IMR-90 (cell line): ENCODE measurements around the gene GRAMD2B. TPM values are rescaled to one million over a fixed set of nuclear protein-coding genes. Genes with fewer than 3 reads are reported as not detected.

Experiments used
- ATAC-seq: fragments of 200-7000 bp; cut with Tn5 transposase; 2 replicates; pipeline ENCODE4 v1.9.1; 2020; ENCODE audit warnings: low read depth, mild to moderate bottlenecking, moderate library complexity
- BruUV-seq: library from RNA; stranded (reverse); fragments of 400-500 nt; replicated peaks from 2 replicates; lab custom pipeline; 2021; lab: Mats Ljungman, UMichigan
- CTCF ChIA-PET: fragments of 300-600 bp; formaldehyde crosslinking; extraction: SDS; loops from one replicate; lab custom pipeline; 2021; ENCODE audit warnings: antibody characterized with exemption; lab: Yijun Ruan, JAX
- POLR2A ChIA-PET: fragments of 300-600 bp; sonication (Branson Sonifier 250); formaldehyde crosslinking; loops from one replicate; lab custom pipeline; 2022; ENCODE audit warnings: antibody characterized with exemption; ENCODE audit not compliant: unreplicated experiment; lab: Charles Lee
- DNase-seq: peaks from one replicate; pipeline ENCODE4 v3.0.0; 2013
- H2AFZ ChIP-seq: replicated peaks from 2 replicates; pipeline ENCODE3; 2013; ENCODE audit warnings: low read length, mild to moderate bottlenecking; ENCODE audit not compliant: poor library complexity
- H2AK5ac ChIP-seq: 2 replicates; pipeline ENCODE4 v1.6.1; 2013; ENCODE audit warnings: low read depth, low read length, inconsistent platforms
- H2AK9ac ChIP-seq: replicated peaks from 2 replicates; pipeline ENCODE3; 2013; ENCODE audit warnings: mild to moderate bottlenecking, low read depth, low read length, moderate library complexity; ENCODE audit not compliant: poor library complexity
- H2BK120ac ChIP-seq: 2 replicates; pipeline ENCODE4 v1.6.1; 2013; ENCODE audit warnings: low read depth, low read length, inconsistent platforms
- H2BK15ac ChIP-seq: 3 replicates; pipeline ENCODE4 v1.6.1; 2013; ENCODE audit warnings: low read depth, low read length, inconsistent platforms
- H2BK20ac ChIP-seq: 2 replicates; pipeline ENCODE4 v1.6.1; 2013; ENCODE audit warnings: low read depth, mild to moderate bottlenecking, inconsistent platforms, low read length, moderate library complexity
- H2BK5ac ChIP-seq: 2 replicates; pipeline ENCODE4 v1.6.1; 2013; ENCODE audit warnings: mild to moderate bottlenecking, low read depth, low read length, inconsistent platforms; ENCODE audit not compliant: poor library complexity, severe bottlenecking
- H3K14ac ChIP-seq: replicated peaks from 2 replicates; pipeline ENCODE4 v1.6.1; 2013; ENCODE audit warnings: low read depth, low read length, inconsistent platforms
- H3K18ac ChIP-seq: 2 replicates; pipeline ENCODE4 v1.6.1; 2013; ENCODE audit warnings: low read depth, low read length, control low read depth
- H3K23ac ChIP-seq: 2 replicates; pipeline ENCODE4 v1.6.1; 2013; ENCODE audit warnings: low read depth, low read length, inconsistent platforms
- H3K27ac ChIP-seq: 2 replicates; pipeline ENCODE4 v1.5.1; 2013; ENCODE audit warnings: mild to moderate bottlenecking, control low read depth, low read length; ENCODE audit not compliant: insufficient read depth
- H3K27me3 ChIP-seq: 2 replicates; pipeline ENCODE4 v1.6.1; 2013; ENCODE audit warnings: low read length; ENCODE audit not compliant: control insufficient read depth, insufficient read depth
- H3K36me3 ChIP-seq: 2 replicates; pipeline ENCODE4 v1.6.1; 2013; ENCODE audit warnings: low read length, mixed read lengths; ENCODE audit not compliant: control insufficient read depth, insufficient read depth
- H3K4ac ChIP-seq: 2 replicates; pipeline ENCODE4 v1.6.1; 2013; ENCODE audit warnings: low read depth, low read length, inconsistent platforms
- H3K4me1 ChIP-seq: 2 replicates; pipeline ENCODE4 v1.6.1; 2013; ENCODE audit warnings: low read length, mixed read lengths; ENCODE audit not compliant: control insufficient read depth, insufficient read depth
- H3K4me2 ChIP-seq: 2 replicates; pipeline ENCODE4 v1.6.1; 2013; ENCODE audit warnings: low read depth, mild to moderate bottlenecking, control low read depth, low read length, moderate library complexity
- H3K4me3 ChIP-seq: 2 replicates; pipeline ENCODE4 v1.5.1; 2013; ENCODE audit warnings: low read depth, mild to moderate bottlenecking, control low read depth, low read length, moderate library complexity; ENCODE audit not compliant: insufficient read depth
- H3K56ac ChIP-seq: 2 replicates; pipeline ENCODE4 v1.6.1; 2013; ENCODE audit warnings: low read length, inconsistent platforms; ENCODE audit not compliant: insufficient read depth; ENCODE audit errors: extremely low read depth
- H3K79me1 ChIP-seq, 2 experiments: 2 replicates each; pipeline ENCODE4 v1.6.1; 2013; ENCODE audit warnings: low read length in 2 of 2, inconsistent platforms in 1 of 2, low read depth in 1 of 2
- H3K9ac ChIP-seq: 2 replicates; pipeline ENCODE4 v1.6.1; 2013; ENCODE audit warnings: low read depth, low read length, control low read depth
- H3K9me1 ChIP-seq: 2 replicates; pipeline ENCODE4 v1.6.1; 2013; ENCODE audit warnings: low read length, inconsistent platforms; ENCODE audit not compliant: insufficient read depth
- H3K9me3 ChIP-seq: 2 replicates; pipeline ENCODE4 v1.6.1; 2013; ENCODE audit warnings: low read length; ENCODE audit not compliant: control insufficient read depth, insufficient read depth
- H4K20me1 ChIP-seq: 2 replicates; pipeline ENCODE4 v1.6.1; 2013; ENCODE audit warnings: low read length, inconsistent platforms; ENCODE audit not compliant: insufficient read depth
- H4K5ac ChIP-seq: 2 replicates; pipeline ENCODE4 v1.6.1; 2013; ENCODE audit warnings: mild to moderate bottlenecking, low read depth, low read length, control low read depth
- H4K8ac ChIP-seq, 2 experiments: 2 replicates each; pipeline ENCODE4 v1.6.1; 2013; ENCODE audit warnings: low read depth in 2 of 2, low read length in 2 of 2, control low read depth in 1 of 2, inconsistent platforms in 1 of 2
- H4K91ac ChIP-seq: 2 replicates; pipeline ENCODE4 v1.6.1; 2013; ENCODE audit warnings: low read depth, low read length, inconsistent platforms; ENCODE audit not compliant: insufficient read depth
- CEBPB ChIP-seq: IDR thresholded peaks from 2 replicates; pipeline ENCODE4 v1.6.1; 2012; ENCODE audit warnings: low read depth, low read length, improper control_type of control experiment
- CHD1 ChIP-seq: IDR thresholded peaks from 2 replicates; pipeline ENCODE4 v1.6.1; 2012; ENCODE audit warnings: low read depth, low read length, improper control_type of control experiment
- CTCF ChIP-seq: conservative IDR thresholded peaks from 2 replicates; pipeline ENCODE4 v1.5.1; 2012; ENCODE audit warnings: mild to moderate bottlenecking, low read depth, low read length, improper control_type of control experiment
- MAZ ChIP-seq: IDR thresholded peaks from 2 replicates; pipeline ENCODE4 v1.6.1; 2012; ENCODE audit warnings: low read depth, mild to moderate bottlenecking, low read length, improper control_type of control experiment, moderate library complexity, borderline replicate concordance
- MXI1 ChIP-seq: IDR thresholded peaks from 2 replicates; pipeline ENCODE4 v1.6.1; 2012; ENCODE audit warnings: low read depth, mild to moderate bottlenecking, low read length, moderate library complexity, borderline replicate concordance
- NFE2L2 ChIP-seq: fragments of 150-350 bp; IDR thresholded peaks from 2 replicates; pipeline ENCODE4 v1.6.1; 2016; ENCODE audit warnings: low read depth, mild to moderate bottlenecking, low read length
- RAD21 ChIP-seq: IDR thresholded peaks from 2 replicates; pipeline ENCODE4 v1.6.1; 2012; ENCODE audit warnings: low read length, improper control_type of control experiment
- RCOR1 ChIP-seq: IDR thresholded peaks from 2 replicates; pipeline ENCODE4 v1.6.1; 2012; ENCODE audit warnings: mild to moderate bottlenecking, low read length, improper control_type of control experiment; ENCODE audit not compliant: insufficient replicate concordance
- SMC3 ChIP-seq: fragments of 150-350 bp; IDR thresholded peaks from 2 replicates; pipeline ENCODE4 v1.6.1; 2016; ENCODE audit warnings: low read depth, mild to moderate bottlenecking, antibody characterized with exemption, low read length, moderate library complexity
- WGBS, 2 experiments: methylation state at CpG; one replicate each; pipeline versions ENCODE4 v1.1.5 to v1.1.7; 2013; ENCODE audit warnings: missing lambda C conversion rate in 2 of 2; ENCODE audit not compliant: insufficient read length in 1 of 2; ENCODE audit errors: extremely low coverage in 2 of 2; 5-methylcytosine and 5-hydroxymethylcytosine counted together
- dilution Hi-C: fragments of 300-500 bp; cut with HindIII; formaldehyde crosslinking; loops from one replicate; pipeline ENCODE4 v1.14.3; 2018; ENCODE audit warnings: low sequenced_read_pairs; ENCODE audit not compliant: unreplicated experiment
- in situ Hi-C: fragments of 300-500 bp; cut with MboI; formaldehyde crosslinking; loops from 3 replicates; pipeline ENCODE4 v1.14.3; 2019; ENCODE audit warnings: low sequenced_read_pairs, inconsistent platforms, mixed read lengths
- intact Hi-C: fragments of 100-400 bp; cut with micrococcal nuclease; formaldehyde crosslinking; loops from 2 replicates; pipeline ENCODE4 v1.10.0; 2022
- polyA plus RNA-seq, 3 experiments: library from polyadenylated mRNA; depleted of rRNA; stranded (reverse); fragments of >200 nt; gene quantifications; 2 replicates each; pipeline ENCODE4 v1.2.3, GENCODE V29; 2012; ENCODE audit warnings: low replicate concordance in 1 of 3
- total RNA-seq: library from RNA; depleted of rRNA; stranded (reverse); fragments of >200 nt; gene quantifications from 2 replicates; pipeline ENCODE4 v1.2.3, GENCODE V29; 2012

Gene GRAMD2B
- total and polyA plus RNA-seq, 2 of the 4 experiments (the other 2 are of a cell fraction) = 13.9 to 20.3 TPM

GRCh38 chr5:126519637-126520592, 96.7 kb downstream of the GRAMD2B start:
- Histone ChIP-seq H3K9me1 (0 out of 2 replicates have a peak, but pooled peaks cover under 1% of the 10 kb centered on the region), H3K4me3 (no peak overlapping the region), H3K36me3 (no peaks in the 10 kb centered on the region), H3K18ac (no peak overlapping the region; the same call in 1 of the 2 replicates), H3K4me2 (peak overlapping the region; percentile 25; the same call in 1 of the 2 replicates), H3K14ac (no peak overlapping the region), H3K9ac (no peak overlapping the region), H2BK5ac (no peak overlapping the region), H4K20me1 (no peaks in the 10 kb centered on the region), H2AFZ (peak overlapping the region; percentile 85), H3K79me1 (no peaks in the 10 kb centered on the region), H3K9me3 (no peaks in the 10 kb centered on the region), H2AK5ac (no peak overlapping the region), H4K8ac (peak overlapping the region in 1 of 2 experiments; percentile 64; a peak in 2 of 4 replicates), H3K23ac (no peak overlapping the region), H2BK120ac (peak overlapping the region; percentile 7), H2BK20ac (no peak overlapping the region), H3K27me3 (no peaks in the 10 kb centered on the region), H3K4ac (peak overlapping the region; percentile 49; the same call in 1 of the 2 replicates), H4K5ac (peak overlapping the region; percentile 1; the same call in 1 of the 2 replicates), H4K91ac (no peak overlapping the region), H2AK9ac (no peak overlapping the region), H2BK15ac (no peak overlapping the region; the same call in 2 of the 3 replicates), H3K4me1 (peaks cover 10% of the 10 kb centered on the region), H3K56ac (no peak overlapping the region), H3K27ac (peak overlapping the region; percentile 28; the same call in 1 of the 2 replicates)
- in situ Hi-C loops = no loop called here
- dilution Hi-C loops = no loop called here
- TF ChIP-seq SMC3 (no peak), MXI1 (no peak), RAD21 (no peak), CEBPB (no peak), RCOR1 (no peak), CTCF (no peak), CHD1 (no peak), MAZ (no peak), NFE2L2 (no peak)
- intact Hi-C loops = no loop called here
- 83% methylated on average over 2 of the region's 6 CpGs; no CpG with 5 or more reads in 1 of the 2 experiments for WGBS, 2 experiments
- BruUV-seq = no TSS peak
- CTCF ChIA-PET = no interaction called here
- POLR2A ChIA-PET = no interaction called here
- ATAC-seq = peak; percentile 42; the same call in 1 of the 2 replicates
- DNase-seq = peak; percentile 40
